GM12878 (cell line): Measurements from ENCODE around the gene CDK5RAP1. TPM values are rescaled to one million over a fixed set of nuclear protein-coding genes. Genes with fewer than 3 reads are reported as not detected.
A peak's percentile ranks its signal among the peaks of the same experiment; 100 is the strongest.

Source experiments
- ATAC-seq: fragments of 200-7000 bp; cut with Tn5 transposase; 3 replicates; pipeline ENCODE4 v1.9.1; 2020; ENCODE audit warnings: mild to moderate bottlenecking, moderate library complexity
- Bru-seq: library from RNA; stranded (reverse); fragments of 400-500 nt; gene quantifications from one replicate; lab custom pipeline; 2021; lab: Mats Ljungman, UMichigan
- BruChase-seq, 2 experiments: library from RNA; stranded (reverse); fragments of 400-500 nt; gene quantifications; one replicate each; lab custom pipeline; 2021; lab: Mats Ljungman, UMichigan
- BruUV-seq: library from RNA; stranded (reverse); fragments of 400-500 nt; replicated peaks from 2 replicates; lab custom pipeline; 2021; lab: Mats Ljungman, UMichigan
- CTCF ChIA-PET: fragments of 300-600 bp; sonication (Branson Sonifier 250); formaldehyde crosslinking; extraction: SDS; loops from one replicate; lab custom pipeline; 2021; ENCODE audit warnings: inconsistent platforms; lab: Yijun Ruan, JAX
- POLR2A ChIA-PET: fragments of 350-600 bp; formaldehyde crosslinking; extraction: SDS; loops from one replicate; lab custom pipeline; 2021; ENCODE audit warnings: inconsistent platforms; lab: Charles Lee
- RAD21 ChIA-PET: fragments of 300-600 bp; sonication (Branson Sonifier 250); formaldehyde crosslinking; loops from one replicate; lab custom pipeline; 2023; ENCODE audit warnings: antibody characterized with exemption; ENCODE audit not compliant: unreplicated experiment; lab: Charles Lee
- SMC1A ChIA-PET: fragments of 300-600 bp; sonication (Branson Sonifier 250); formaldehyde crosslinking; loops from one replicate; lab custom pipeline; 2023; ENCODE audit not compliant: unreplicated experiment, uncharacterized antibody; lab: Charles Lee
- DNase-seq: peaks from one replicate; pipeline ENCODE4 v3.0.0-alpha.2; 2011; ENCODE audit warnings: low read depth, low spot score
- FAIRE-seq: peaks from 3 replicates; lab custom pipeline; 2011; peaks lifted over from hg19 to GRCh38; lab: Jason Lieb, UNC
- H2AFZ ChIP-seq: 2 replicates; pipeline ENCODE4 v1.6.0; 2011; ENCODE audit warnings: low read depth, low read length, control low read depth; ENCODE audit not compliant: control insufficient read depth
- H3K27ac ChIP-seq: 2 replicates; pipeline ENCODE4 v1.5.1; 2011; ENCODE audit warnings: control low read depth; ENCODE audit not compliant: control insufficient read depth, insufficient read depth
- H3K27me3 ChIP-seq, 2 experiments: replicated peaks in 1 of 2; 2 replicates each; pipeline versions ENCODE4 v1.6.0 to v1.6.1; 2011; ENCODE audit warnings: low read length in 1 of 2; ENCODE audit not compliant: control insufficient read depth in 2 of 2, insufficient read depth in 2 of 2
- H3K36me3 ChIP-seq, 2 experiments: 2 replicates each; pipeline ENCODE4 v1.5.1; 2011; ENCODE audit warnings: low read length in 1 of 2; ENCODE audit not compliant: control insufficient read depth in 2 of 2, insufficient read depth in 2 of 2
- H3K4me1 ChIP-seq: 2 replicates; pipeline ENCODE4 v1.6.1; 2011; ENCODE audit warnings: mild to moderate bottlenecking, low read length, moderate library complexity, mixed read lengths; ENCODE audit not compliant: control insufficient read depth, insufficient read depth
- H3K4me2 ChIP-seq: 2 replicates; pipeline ENCODE4 v1.6.0; 2011; ENCODE audit warnings: control low read depth; ENCODE audit not compliant: control insufficient read depth, insufficient read depth
- H3K4me3 ChIP-seq: fragments of 200-600 bp; sonication (generic); 2 replicates; pipeline ENCODE4 v1.5.1; 2016
- H3K79me2 ChIP-seq: 2 replicates; pipeline ENCODE4 v1.6.0; 2011; ENCODE audit warnings: low read length; ENCODE audit not compliant: control insufficient read depth, insufficient read depth
- H3K9ac ChIP-seq: 2 replicates; pipeline ENCODE4 v1.8.0; 2011; ENCODE audit warnings: low read length, control low read depth, mixed read lengths; ENCODE audit not compliant: control insufficient read depth, insufficient read depth
- H3K9me3 ChIP-seq: replicated peaks from 3 replicates; pipeline ENCODE4 v1.5.1; 2011; ENCODE audit warnings: mild to moderate bottlenecking, low read length; ENCODE audit not compliant: control insufficient read depth, insufficient read depth
- H4K20me1 ChIP-seq: 2 replicates; pipeline ENCODE4 v1.6.0; 2011; ENCODE audit not compliant: control insufficient read depth, insufficient read depth
- CHD4 ChIP-seq: fragments of 200-600 bp; sonication (generic); IDR thresholded peaks from 2 replicates; pipeline ENCODE4 v1.6.1; 2016; ENCODE audit warnings: mild to moderate bottlenecking
- NFIC ChIP-seq: IDR thresholded peaks from 2 replicates; pipeline ENCODE4 v1.6.1; 2012; ENCODE audit warnings: low read depth, mild to moderate bottlenecking, inconsistent platforms, low read length, moderate library complexity
- RCOR1 ChIP-seq: conservative IDR thresholded peaks from 2 replicates; pipeline ENCODE4 v1.6.1; 2012; ENCODE audit warnings: low read depth, low read length, improper control_type of control experiment
- SIX5 ChIP-seq: IDR thresholded peaks from 2 replicates; pipeline ENCODE4 v1.6.1; 2011; ENCODE audit warnings: mild to moderate bottlenecking, low read depth, low read length, moderate library complexity; ENCODE audit not compliant: severe bottlenecking
- SMAD1 ChIP-seq: fragments of 450-650 bp; IDR thresholded peaks from 2 replicates; pipeline ENCODE4 v1.6.1; 2018; ENCODE audit warnings: mild to moderate bottlenecking, low read depth; ENCODE audit not compliant: partially characterized antibody
- SUZ12 ChIP-seq: fragments of 200-600 bp; sonication (generic); IDR thresholded peaks from one replicate; pipeline ENCODE4 v1.6.1; 2018; ENCODE audit warnings: antibody characterized with exemption, mild to moderate bottlenecking; ENCODE audit not compliant: unreplicated experiment
- TCF3 ChIP-seq: IDR thresholded peaks from 2 replicates; pipeline ENCODE4 v1.6.1; 2012; ENCODE audit warnings: low read depth, mild to moderate bottlenecking, low read length, borderline replicate concordance; ENCODE audit not compliant: insufficient read depth
- WGBS: methylation state at CpG from one replicate; pipeline ENCODE4 v1.1.6; 2016; ENCODE audit warnings: low lambda C conversion rate; ENCODE audit not compliant: insufficient replicate concordance, insufficient coverage; ENCODE audit errors: missing lambda C conversion rate; 5-methylcytosine and 5-hydroxymethylcytosine counted together
- in situ Hi-C: fragments of 300-500 bp; cut with MboI; formaldehyde crosslinking; loops from 9 replicates; pipeline ENCODE4 v1.14.3; 2018; ENCODE audit warnings: mixed read lengths
- intact Hi-C: fragments of 100-400 bp; cut with micrococcal nuclease; formaldehyde crosslinking; loops from one replicate; pipeline ENCODE4 v1.14.2; 2022; ENCODE audit not compliant: unreplicated experiment
- long read RNA-seq, 2 experiments: library from polyadenylated mRNA; unstranded; transcript quantifications; one replicate each; pipeline ENCODE4 v2.0.0, GENCODE V29; 2019 to 2020
- polyA minus RNA-seq, 3 experiments: library from RNA; depleted of rRNA, polyadenylated mRNA; stranded (reverse); fragments of >200 nt; gene quantifications; 2 replicates each; pipeline ENCODE4 v1.2.3, GENCODE V29; 2011
- polyA plus RNA-seq, 11 experiments: library from polyadenylated mRNA; depleted of rRNA in 4 of 11; unstranded in 6 of 11; stranded (reverse) in 5 of 11; fragments of >200 nt; fragmentation: Nextera tagmentation in 4 of 11; fragmentation: Illumina TruSeq in 1 of 11; extraction: Ambion mirVana in 4 of 11; extraction: Trizol in 1 of 11; gene quantifications; 1 replicate in 1 of 11; 2 replicates in 10 of 11; pipeline versions ENCODE4 v1.2.1 to v1.2.3, GENCODE V29; 2011 to 2016; ENCODE audit warnings: inconsistent platforms in 2 of 11, missing spikeins in 2 of 11, low read depth in 1 of 11
- total RNA-seq, 4 experiments: library from RNA; depleted of rRNA in 3 of 4; stranded (reverse); fragments of >200 nt in 3 of 4; fragmentation: Illumina TruSeq in 1 of 4; extraction: Trizol in 1 of 4; gene quantifications; 2 replicates each; pipeline versions ENCODE4 v1.2.1 to v1.2.3, GENCODE V29; 2013 to 2021
- TF ChIP-seq, protein P1 (sequence below): fragments of 150-350 bp; IDR thresholded peaks from 2 replicates; pipeline ENCODE4 v1.6.1; 2016; ENCODE audit warnings: low read depth, low read length
- TF ChIP-seq, protein P2 (sequence below): fragments of 450-650 bp; IDR thresholded peaks from 2 replicates; pipeline ENCODE4 v1.6.1; 2017; ENCODE audit warnings: low read depth, mild to moderate bottlenecking, moderate library complexity

The CDK5RAP1 gene, protein sequence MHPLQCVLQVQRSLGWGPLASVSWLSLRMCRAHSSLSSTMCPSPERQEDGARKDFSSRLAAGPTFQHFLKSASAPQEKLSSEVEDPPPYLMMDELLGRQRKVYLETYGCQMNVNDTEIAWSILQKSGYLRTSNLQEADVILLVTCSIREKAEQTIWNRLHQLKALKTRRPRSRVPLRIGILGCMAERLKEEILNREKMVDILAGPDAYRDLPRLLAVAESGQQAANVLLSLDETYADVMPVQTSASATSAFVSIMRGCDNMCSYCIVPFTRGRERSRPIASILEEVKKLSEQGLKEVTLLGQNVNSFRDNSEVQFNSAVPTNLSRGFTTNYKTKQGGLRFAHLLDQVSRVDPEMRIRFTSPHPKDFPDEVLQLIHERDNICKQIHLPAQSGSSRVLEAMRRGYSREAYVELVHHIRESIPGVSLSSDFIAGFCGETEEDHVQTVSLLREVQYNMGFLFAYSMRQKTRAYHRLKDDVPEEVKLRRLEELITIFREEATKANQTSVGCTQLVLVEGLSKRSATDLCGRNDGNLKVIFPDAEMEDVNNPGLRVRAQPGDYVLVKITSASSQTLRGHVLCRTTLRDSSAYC
- total RNA-seq (2013; cell fraction: nucleolus; rRNA removed) = 30.0 and 35.6 TPM in 2 replicates
- total RNA-seq (2014; rRNA removed) (29.3 and 36.0 TPM in 2 replicates), total RNA-seq (2014; rRNA removed; fragmentation: Illumina TruSeq; extraction: Trizol) (34.2 and 38.5 TPM in 2 replicates), total RNA-seq (2021) (35.2 and 38.2 TPM in 2 replicates), polyA plus RNA-seq (2011; rRNA removed) (30.9 and 36.1 TPM in 2 replicates), polyA plus RNA-seq (2014; fragmentation: Illumina TruSeq; extraction: Trizol) (39.1 and 48.6 TPM in 2 replicates), polyA plus RNA-seq (2014; fragmentation: Nextera tagmentation; extraction: Ambion mirVana) (10 to 100 TPM; 61.2 to 67.6 TPM), polyA plus RNA-seq (2014; rRNA removed) (30.4 and 31.2 TPM in 2 replicates), polyA plus RNA-seq (2016; fragmentation: Nextera tagmentation; extraction: Ambion mirVana) (10 to 100 TPM; 53.2 to 55.0 TPM), polyA minus RNA-seq (2011; rRNA and poly(A)+ RNA removed) (45.6 and 53.9 TPM in 2 replicates), Bru-seq, nascent RNA (percentile 73 among the genes with signal in this experiment), BruChase-seq, experiment 1, labeled RNA remaining after a 6-hour chase (percentile 75 among the genes with signal in this experiment), BruChase-seq, experiment 2, labeled RNA remaining after a 2-hour chase (percentile 77 among the genes with signal in this experiment)
- polyA plus RNA-seq (2011; ENCODE audit: low read depth) = 20.4 TPM
- polyA plus RNA-seq (2011; cell fraction: cytosol; rRNA removed) = 41.4 and 47.5 TPM in 2 replicates
- 46.7 and 53.7 TPM in 2 replicates for polyA plus RNA-seq (2011; cell fraction: nucleus; rRNA removed)
- polyA plus RNA-seq (2012) = 22.6 and 22.9 TPM in 2 replicates
- 11.6 and 14.2 TPM in 2 replicates for polyA minus RNA-seq (2011; cell fraction: cytosol; rRNA and poly(A)+ RNA removed)
- polyA minus RNA-seq (2011; cell fraction: nucleus; rRNA and poly(A)+ RNA removed) = 14.4 and 27.3 TPM in 2 replicates
- long read RNA-seq, experiment 1, transcript CDK5RAP1-202 (14 exons, 2,122 nt) = major isoform, 46 of 76 reads
- long read RNA-seq, experiment 1, partial matches to known transcripts = 7 of 76 reads
- long read RNA-seq, experiment 1, other reads (novel, unspliced or antisense) = 22 of 76 reads
- long read RNA-seq, experiment 2, transcript CDK5RAP1-201 (13 exons, 1,891 nt) = minor isoform, 13 of 522 reads
- long read RNA-seq, experiment 2, transcript CDK5RAP1-202 (14 exons, 2,122 nt) = major isoform, 375 of 522 reads
- long read RNA-seq, experiment 2, partial matches to known transcripts = 25 of 522 reads
- long read RNA-seq, experiment 2, other reads (novel, unspliced or antisense) = 105 of 522 reads

DNA sequence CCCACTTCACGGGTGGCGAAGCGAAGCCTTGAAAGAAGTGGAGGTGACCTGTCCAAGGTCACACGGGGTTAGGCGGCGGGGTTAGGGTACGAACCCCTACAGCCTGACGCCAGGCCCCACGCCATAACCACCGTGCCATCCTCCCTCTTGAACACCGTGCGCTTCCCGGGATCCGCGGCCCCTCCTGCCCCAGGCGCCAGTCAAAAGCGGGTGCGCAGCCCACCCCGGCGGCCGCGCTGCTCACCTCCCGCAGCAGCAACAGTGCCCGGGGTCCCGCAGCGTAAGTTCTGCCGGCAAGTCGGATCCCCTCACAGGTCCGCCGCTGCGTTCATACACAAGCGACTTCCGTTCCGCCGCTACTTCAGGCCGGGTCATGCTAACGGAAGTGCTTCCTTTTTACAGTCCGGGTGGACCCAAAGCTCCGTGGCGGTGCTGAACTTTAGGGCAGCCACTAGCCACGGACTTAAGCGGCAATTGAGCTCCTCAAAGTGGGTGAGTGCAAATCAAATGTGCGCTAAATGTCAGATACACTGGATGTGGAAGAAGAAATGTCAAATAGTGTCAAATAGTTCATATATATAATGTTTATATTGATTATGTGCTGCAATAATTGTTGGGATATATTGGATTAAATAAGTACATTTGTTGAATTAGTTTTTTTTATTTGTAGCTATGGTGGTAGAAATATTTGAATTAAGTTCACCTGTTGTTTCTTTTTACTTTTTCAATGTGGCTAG, at the start of gene CDK5RAP1:
Gene CDK5RAP1, minus strand, starts transcription at position 336 of the 737 bp plus-strand sequence. CDS start 4,455 bp downstream, outside the sequence.
- WGBS = 1% methylated on average over 43 of the region's 43 CpGs
- peak within 1 kb of the TSS; percentile 70 for H3K9ac ChIP-seq
- no peaks in the 10 kb centered on the region for H3K9me3 ChIP-seq
- ATAC-seq (peak; percentile 97), DNase-seq (peak; percentile 74), FAIRE-seq (peak; percentile 92)
- no peaks in the 10 kb centered on the region; a peak in 2 of 4 replicates for H3K36me3 ChIP-seq
- H2AFZ ChIP-seq = peak within 1 kb of the TSS; percentile 85
- no peaks in the 10 kb centered on the region for H3K27me3 ChIP-seq
- H3K4me3 ChIP-seq = peak within 1 kb of the TSS; percentile 80
- H3K4me2 ChIP-seq = peak within 1 kb of the TSS; percentile 86
- in situ Hi-C loops = no loop called here
- ChIA-PET CTCF (interaction anchor here (0.6 to 2.3 kb wide), 7 partner anchors 11 to 267 kb away, joined by 3 to 10 read pairs (median 3); partner anchors contain the start of gene ACTL10), SMC1A (interaction anchor here (0.8 to 1.7 kb wide), 7 partner anchors 10 to 267 kb away, joined by 3 to 6 read pairs (median 4); partner anchors contain the start of gene ACTL10), POLR2A (interaction anchor here (1.1 kb wide), 1 partner anchor 89 kb away, joined by 5 read pairs; the partner anchor contains the start of gene CBFA2T2), RAD21 (interaction anchor here (1.1 to 1.4 kb wide), 2 partner anchors 265 to 266 kb away, joined by 8 to 9 read pairs; partner anchors contain the start of gene ACTL10)
- peaks cover 32% of the 10 kb centered on the region for H3K79me2 ChIP-seq
- peaks cover 10% of the 10 kb centered on the region for H3K4me1 ChIP-seq
- peak within 1 kb of the TSS; percentile 68 for H3K27ac ChIP-seq
- intact Hi-C loops = no loop called here
- peaks cover 3% of the 10 kb centered on the region; the same call in 1 of the 2 replicates for H4K20me1 ChIP-seq
- no TSS peak for BruUV-seq
- TF ChIP-seq, protein P1, sequence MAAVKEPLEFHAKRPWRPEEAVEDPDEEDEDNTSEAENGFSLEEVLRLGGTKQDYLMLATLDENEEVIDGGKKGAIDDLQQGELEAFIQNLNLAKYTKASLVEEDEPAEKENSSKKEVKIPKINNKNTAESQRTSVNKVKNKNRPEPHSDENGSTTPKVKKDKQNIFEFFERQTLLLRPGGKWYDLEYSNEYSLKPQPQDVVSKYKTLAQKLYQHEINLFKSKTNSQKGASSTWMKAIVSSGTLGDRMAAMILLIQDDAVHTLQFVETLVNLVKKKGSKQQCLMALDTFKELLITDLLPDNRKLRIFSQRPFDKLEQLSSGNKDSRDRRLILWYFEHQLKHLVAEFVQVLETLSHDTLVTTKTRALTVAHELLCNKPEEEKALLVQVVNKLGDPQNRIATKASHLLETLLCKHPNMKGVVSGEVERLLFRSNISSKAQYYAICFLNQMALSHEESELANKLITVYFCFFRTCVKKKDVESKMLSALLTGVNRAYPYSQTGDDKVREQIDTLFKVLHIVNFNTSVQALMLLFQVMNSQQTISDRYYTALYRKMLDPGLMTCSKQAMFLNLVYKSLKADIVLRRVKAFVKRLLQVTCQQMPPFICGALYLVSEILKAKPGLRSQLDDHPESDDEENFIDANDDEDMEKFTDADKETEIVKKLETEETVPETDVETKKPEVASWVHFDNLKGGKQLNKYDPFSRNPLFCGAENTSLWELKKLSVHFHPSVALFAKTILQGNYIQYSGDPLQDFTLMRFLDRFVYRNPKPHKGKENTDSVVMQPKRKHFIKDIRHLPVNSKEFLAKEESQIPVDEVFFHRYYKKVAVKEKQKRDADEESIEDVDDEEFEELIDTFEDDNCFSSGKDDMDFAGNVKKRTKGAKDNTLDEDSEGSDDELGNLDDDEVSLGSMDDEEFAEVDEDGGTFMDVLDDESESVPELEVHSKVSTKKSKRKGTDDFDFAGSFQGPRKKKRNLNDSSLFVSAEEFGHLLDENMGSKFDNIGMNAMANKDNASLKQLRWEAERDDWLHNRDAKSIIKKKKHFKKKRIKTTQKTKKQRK = peak; percentile 23; the same call in 1 of the 2 replicates
- peak; percentile 74 for TF ChIP-seq SIX5
- 0 out of 2 replicates have a peak, but pooled peaks have one; percentile 6 for TF ChIP-seq TCF3
- TF ChIP-seq SUZ12 = no peak
- no peak for TF ChIP-seq NFIC
- TF ChIP-seq SMAD1 = no peak
- no peak for TF ChIP-seq CHD4
- TF ChIP-seq, protein P2, sequence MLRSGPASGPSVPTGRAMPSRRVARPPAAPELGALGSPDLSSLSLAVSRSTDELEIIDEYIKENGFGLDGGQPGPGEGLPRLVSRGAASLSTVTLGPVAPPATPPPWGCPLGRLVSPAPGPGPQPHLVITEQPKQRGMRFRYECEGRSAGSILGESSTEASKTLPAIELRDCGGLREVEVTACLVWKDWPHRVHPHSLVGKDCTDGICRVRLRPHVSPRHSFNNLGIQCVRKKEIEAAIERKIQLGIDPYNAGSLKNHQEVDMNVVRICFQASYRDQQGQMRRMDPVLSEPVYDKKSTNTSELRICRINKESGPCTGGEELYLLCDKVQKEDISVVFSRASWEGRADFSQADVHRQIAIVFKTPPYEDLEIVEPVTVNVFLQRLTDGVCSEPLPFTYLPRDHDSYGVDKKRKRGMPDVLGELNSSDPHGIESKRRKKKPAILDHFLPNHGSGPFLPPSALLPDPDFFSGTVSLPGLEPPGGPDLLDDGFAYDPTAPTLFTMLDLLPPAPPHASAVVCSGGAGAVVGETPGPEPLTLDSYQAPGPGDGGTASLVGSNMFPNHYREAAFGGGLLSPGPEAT = peak; percentile 93
- TF ChIP-seq RCOR1 = no peak
